Ishikawa (cell line): Measurements from ENCODE around the gene NOX3.

Experiments used
- CEBPB ChIP-seq: IDR thresholded peaks from 2 replicates; pipeline ENCODE4 v1.6.1; 2012
- CREB1 ChIP-seq: IDR thresholded peaks from 2 replicates; pipeline ENCODE4 v1.6.1; 2012; ENCODE audit warnings: low read depth
- EGR1 ChIP-seq: IDR thresholded peaks from 2 replicates; pipeline ENCODE4 v1.6.1; 2012
- EP300 ChIP-seq: IDR thresholded peaks from 2 replicates; pipeline ENCODE4 v1.6.1; 2012; ENCODE audit warnings: borderline replicate concordance
- FOXM1 ChIP-seq: IDR thresholded peaks from 2 replicates; pipeline ENCODE4 v1.6.1; 2012; ENCODE audit warnings: low read depth, borderline replicate concordance
- MAX ChIP-seq: IDR thresholded peaks from 2 replicates; pipeline ENCODE4 v1.6.1; 2012
- NFIC ChIP-seq: IDR thresholded peaks from 2 replicates; pipeline ENCODE4 v1.6.1; 2012
- RAD21 ChIP-seq: IDR thresholded peaks from 2 replicates; pipeline ENCODE4 v1.6.1; 2012; ENCODE audit warnings: low read depth
- REST ChIP-seq: IDR thresholded peaks from 2 replicates; pipeline ENCODE4 v1.6.1; 2012; ENCODE audit warnings: low read depth, mild to moderate bottlenecking
- TAF1 ChIP-seq: IDR thresholded peaks from 2 replicates; pipeline ENCODE4 v1.6.1; 2012; ENCODE audit warnings: low read depth, mild to moderate bottlenecking
- TCF12 ChIP-seq: IDR thresholded peaks from 2 replicates; pipeline ENCODE4 v1.6.1; 2012; ENCODE audit warnings: low read depth
- TEAD4 ChIP-seq: IDR thresholded peaks from 2 replicates; pipeline ENCODE4 v1.6.1; 2012
- USF1 ChIP-seq: IDR thresholded peaks from 2 replicates; pipeline ENCODE4 v1.6.1; 2012
- YY1 ChIP-seq: IDR thresholded peaks from 2 replicates; pipeline ENCODE4 v1.6.1; 2012; ENCODE audit warnings: low read depth
- ZBTB7A ChIP-seq: IDR thresholded peaks from 2 replicates; pipeline ENCODE4 v1.6.1; 2012; ENCODE audit warnings: low read depth

NOX3 gene

GRCh38 chr6:155466539-155466938 is 10.9 kb upstream of the NOX3 start:
- TF ChIP-seq EP300 (no peak), TEAD4 (no peak), YY1 (no peak), TCF12 (no peak), MAX (no peak)

GRCh38 chr6:155461556-155461955 is 5.9 kb upstream of the NOX3 start:
- TF ChIP-seq TAF1 (no peak), EGR1 (no peak), FOXM1 (no peak), NFIC (no peak), YY1 (no peak), ZBTB7A (no peak), CEBPB (no peak), MAX (no peak), TCF12 (no peak), REST (no peak)

GRCh38 chr6:155454471-155454870 is 1.2 kb downstream of the NOX3 start:
- TF ChIP-seq ZBTB7A: no peak
- TF ChIP-seq MAX: no peak
- no peak for TF ChIP-seq EP300
- TF ChIP-seq CEBPB: no peak
- TF ChIP-seq NFIC: no peak
- no peak for TF ChIP-seq CREB1
- TF ChIP-seq YY1: no peak
- no peak for TF ChIP-seq USF1
- no peak for TF ChIP-seq REST
- TF ChIP-seq EGR1: no peak
- TF ChIP-seq RAD21: no peak
- TF ChIP-seq TEAD4: no peak
- TF ChIP-seq TCF12: no peak

GRCh38 chr6:155454008-155454407 is 1.6 kb downstream of the NOX3 start:
- TF ChIP-seq REST: no peak
- TF ChIP-seq FOXM1: no peak
- TF ChIP-seq CREB1: no peak
- TF ChIP-seq USF1: no peak

- no peak for TF ChIP-seq FOXM1
These were observed 3.1 kb downstream of the NOX3 start for GRCh38 chr6:155452576-155452975.

- TF ChIP-seq NFIC (no peak), CREB1 (no peak), REST (no peak), EP300 (no peak), EGR1 (no peak)
These were observed 5.4 kb downstream of the NOX3 start for GRCh38 chr6:155450240-155450581.
